Amniotic stem cell (primary cell): ENCODE results near the gene RPH3AL.

ENCODE experiments used
- DNase-seq: peaks from one replicate; lab custom pipeline; 2025; lab: John Stamatoyannopoulos, UW

Gene RPH3AL

GRCh38 chr17:300881-301280, 51.7 kb downstream of the RPH3AL start:
- DNase-seq, result no peak

- DNase-seq, result no peak
These were observed 53.1 kb downstream of the RPH3AL start for GRCh38 chr17:299546-299945.

- no peak for DNase-seq
These were observed 53.7 kb downstream of the RPH3AL start for GRCh38 chr17:298791-299450.

GRCh38 chr17:297758-298157, 54.8 kb downstream of the RPH3AL start:
- no peak for DNase-seq

GRCh38 chr17:296906-297690, 55.5 kb downstream of the RPH3AL start:
- DNase-seq, result no peak

GRCh38 chr17:296379-296778, 56.2 kb downstream of the RPH3AL start:
- no peak for DNase-seq

GRCh38 chr17:292531-293382, 59.9 kb downstream of the RPH3AL start:
- DNase-seq, result no peak

GRCh38 chr17:292016-292415, 60.6 kb downstream of the RPH3AL start:
- no peak for DNase-seq

GRCh38 chr17:291587-291986, 61.0 kb downstream of the RPH3AL start:
- no peak for DNase-seq

- no peak for DNase-seq
These were observed 62.0 kb downstream of the RPH3AL start for GRCh38 chr17:290626-291025.

- no peak for DNase-seq
These were observed 62.5 kb downstream of the RPH3AL start for GRCh38 chr17:290121-290521.

GRCh38 chr17:289409-289808, 63.2 kb downstream of the RPH3AL start:
- DNase-seq, result no peak

- no peak for DNase-seq
These were observed 63.7 kb downstream of the RPH3AL start for GRCh38 chr17:288802-289356.

GRCh38 chr17:286571-286970, 66.0 kb downstream of the RPH3AL start:
- DNase-seq, result no peak

GRCh38 chr17:285751-286422, 66.7 kb downstream of the RPH3AL start:
- DNase-seq, result no peak

- DNase-seq, result no peak
These were observed 67.8 kb downstream of the RPH3AL start for GRCh38 chr17:284676-285355.

GRCh38 chr17:283911-284675, 68.5 kb downstream of the RPH3AL start:
- no peak for DNase-seq

- no peak for DNase-seq
These were observed 69.4 kb downstream of the RPH3AL start for GRCh38 chr17:282912-283882.
